NK-92 (cell line): ENCODE measurements around the gene PATE4.

Source experiments
- DNase-seq: peaks from one replicate; lab custom pipeline; 2025; ENCODE audit not compliant: unreplicated experiment; lab: John Stamatoyannopoulos, UW

Gene PATE4

GRCh38 chr11:125887373-125888324, 54.5 kb downstream of the PATE4 start, which contains the start of gene HYLS1:
HYLS1 (plus strand) TSS chr11:125887668; CDS start chr11:125899369, 11,701 bp downstream.
- peak; percentile 29 for DNase-seq
